HG02763 (cell line): ENCODE data around the gene CHRD.

ENCODE experiments used
- ATAC-seq: cut with Tn5 transposase; IDR thresholded peaks from one replicate; pipeline ENCODE4 v1.9.1; 2021; ENCODE audit warnings: mild to moderate bottlenecking, moderate library complexity; ENCODE audit not compliant: unreplicated experiment

CHRD gene

DNA sequence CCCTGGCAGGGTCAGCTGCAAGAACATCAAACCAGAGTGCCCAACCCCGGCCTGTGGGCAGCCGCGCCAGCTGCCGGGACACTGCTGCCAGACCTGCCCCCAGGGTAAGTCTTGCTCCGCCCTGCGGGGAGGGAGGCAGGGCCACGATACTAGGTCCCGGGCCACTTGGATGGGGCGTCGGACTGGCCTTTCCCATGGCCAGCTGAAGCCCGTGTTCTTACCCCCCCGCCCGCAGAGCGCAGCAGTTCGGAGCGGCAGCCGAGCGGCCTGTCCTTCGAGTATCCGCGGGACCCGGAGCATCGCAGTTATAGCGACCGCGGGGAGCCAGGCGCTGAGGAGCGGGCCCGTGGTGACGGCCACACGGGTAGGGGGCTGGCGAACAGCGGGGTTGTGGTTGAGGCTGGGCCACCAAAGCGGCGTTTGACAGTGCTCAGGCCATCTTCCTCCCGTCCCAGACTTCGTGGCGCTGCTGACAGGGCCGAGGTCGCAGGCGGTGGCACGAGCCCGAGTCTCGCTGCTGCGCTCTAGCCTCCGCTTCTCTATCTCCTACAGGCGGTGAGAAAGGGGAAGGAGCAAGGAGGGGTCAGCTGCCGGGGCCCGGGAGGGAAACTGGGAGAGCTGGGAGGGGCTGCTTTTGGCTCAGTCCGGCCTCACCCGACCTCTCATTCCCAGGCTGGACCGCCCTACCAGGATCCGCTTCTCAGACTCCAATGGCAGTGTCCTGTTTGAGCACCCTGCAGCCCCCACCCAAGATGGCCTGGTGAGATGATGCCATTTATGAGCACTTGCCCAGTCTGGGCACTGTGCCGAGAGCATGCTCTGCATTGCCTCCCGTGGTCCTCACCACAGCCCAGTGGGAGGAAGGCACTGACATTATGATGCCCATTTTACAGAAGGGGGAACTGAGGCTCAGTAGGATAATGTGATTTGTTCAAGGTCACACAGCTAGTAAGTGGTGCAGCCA is 1.7 kb downstream of the CHRD start:
- ATAC-seq, result no peak

GRCh38 chr3:184382326-184383032 is 2.6 kb downstream of the CHRD start:
- no peak for ATAC-seq

GRCh38 chr3:184383033-184383740 is 3.3 kb downstream of the CHRD start:
- no peak for ATAC-seq

DNA sequence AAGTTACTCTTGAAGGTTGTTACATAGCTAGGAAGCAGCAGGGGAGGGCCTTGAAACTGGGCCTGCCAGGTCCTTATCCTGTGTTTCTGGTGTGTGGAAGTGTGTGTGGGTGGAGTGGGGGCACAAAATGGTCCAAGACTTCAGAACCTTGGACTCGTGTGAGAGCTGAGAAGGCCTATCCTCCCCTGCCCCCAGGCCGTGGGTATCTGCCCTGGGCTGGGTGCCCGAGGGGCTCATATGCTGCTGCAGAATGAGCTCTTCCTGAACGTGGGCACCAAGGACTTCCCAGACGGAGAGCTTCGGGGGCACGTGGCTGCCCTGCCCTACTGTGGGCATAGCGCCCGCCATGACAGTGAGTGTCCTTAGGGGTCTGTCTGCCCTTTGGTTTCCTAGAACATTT is 4.5 kb downstream of the CHRD start:
- no peak for ATAC-seq

- ATAC-seq, result no peak
These were observed 5.1 kb downstream of the CHRD start for GRCh38 chr3:184384856-184385422.

DNA sequence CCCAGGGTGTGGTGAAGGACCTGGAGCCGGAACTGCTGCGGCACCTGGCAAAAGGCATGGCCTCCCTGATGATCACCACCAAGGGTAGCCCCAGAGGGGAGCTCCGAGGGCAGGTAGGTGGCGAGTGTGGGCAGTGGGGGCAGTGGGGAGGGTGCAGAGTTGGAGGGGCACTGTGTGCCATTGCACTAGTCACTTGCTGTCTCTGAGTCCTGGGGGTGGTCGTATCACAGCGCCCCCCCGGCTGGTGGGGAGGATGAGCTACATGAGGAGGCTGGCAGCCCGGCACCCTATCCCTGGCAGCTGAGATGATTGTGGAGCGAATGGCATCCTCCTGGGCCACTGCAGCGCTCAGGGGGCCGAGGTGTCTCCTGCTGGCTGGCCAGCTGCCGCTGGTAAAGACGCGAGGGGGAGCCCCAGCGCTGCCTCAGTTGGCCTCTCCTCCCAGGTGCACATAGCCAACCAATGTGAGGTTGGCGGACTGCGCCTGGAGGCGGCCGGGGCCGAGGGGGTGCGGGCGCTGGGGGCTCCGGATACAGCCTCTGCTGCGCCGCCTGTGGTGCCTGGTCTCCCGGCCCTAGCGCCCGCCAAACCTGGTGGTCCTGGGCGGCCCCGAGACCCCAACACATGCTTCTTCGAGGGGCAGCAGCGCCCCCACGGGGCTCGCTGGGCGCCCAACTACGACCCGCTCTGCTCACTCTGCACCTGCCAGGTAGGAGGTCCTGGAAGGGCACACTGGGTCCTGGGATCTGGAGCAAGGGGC is 6.4 kb downstream of the CHRD start:
- no peak for ATAC-seq

DNA sequence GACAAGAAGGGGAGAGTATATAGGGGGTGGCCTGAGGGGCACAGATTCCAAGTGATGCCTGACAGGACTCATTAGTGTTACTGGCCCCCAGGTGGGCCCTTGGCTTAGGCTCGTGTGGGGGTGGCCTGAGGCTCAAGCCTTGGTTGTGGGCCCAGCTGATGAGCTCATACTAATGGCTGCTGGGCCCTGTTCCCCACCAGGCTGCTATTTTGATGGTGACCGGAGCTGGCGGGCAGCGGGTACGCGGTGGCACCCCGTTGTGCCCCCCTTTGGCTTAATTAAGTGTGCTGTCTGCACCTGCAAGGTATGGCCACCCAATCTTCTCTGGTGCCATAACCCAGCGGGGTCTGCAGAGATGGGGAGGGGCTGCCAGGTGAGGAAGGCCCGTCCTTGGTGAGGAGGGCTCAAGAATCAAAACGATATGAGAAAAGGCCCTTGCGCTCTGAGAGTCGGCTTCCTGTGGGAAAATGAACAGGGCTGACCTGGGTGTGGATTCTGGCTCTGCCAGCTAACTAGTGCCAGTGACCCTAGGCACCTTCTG is 7.4 kb downstream of the CHRD start:
- ATAC-seq, result no peak

DNA sequence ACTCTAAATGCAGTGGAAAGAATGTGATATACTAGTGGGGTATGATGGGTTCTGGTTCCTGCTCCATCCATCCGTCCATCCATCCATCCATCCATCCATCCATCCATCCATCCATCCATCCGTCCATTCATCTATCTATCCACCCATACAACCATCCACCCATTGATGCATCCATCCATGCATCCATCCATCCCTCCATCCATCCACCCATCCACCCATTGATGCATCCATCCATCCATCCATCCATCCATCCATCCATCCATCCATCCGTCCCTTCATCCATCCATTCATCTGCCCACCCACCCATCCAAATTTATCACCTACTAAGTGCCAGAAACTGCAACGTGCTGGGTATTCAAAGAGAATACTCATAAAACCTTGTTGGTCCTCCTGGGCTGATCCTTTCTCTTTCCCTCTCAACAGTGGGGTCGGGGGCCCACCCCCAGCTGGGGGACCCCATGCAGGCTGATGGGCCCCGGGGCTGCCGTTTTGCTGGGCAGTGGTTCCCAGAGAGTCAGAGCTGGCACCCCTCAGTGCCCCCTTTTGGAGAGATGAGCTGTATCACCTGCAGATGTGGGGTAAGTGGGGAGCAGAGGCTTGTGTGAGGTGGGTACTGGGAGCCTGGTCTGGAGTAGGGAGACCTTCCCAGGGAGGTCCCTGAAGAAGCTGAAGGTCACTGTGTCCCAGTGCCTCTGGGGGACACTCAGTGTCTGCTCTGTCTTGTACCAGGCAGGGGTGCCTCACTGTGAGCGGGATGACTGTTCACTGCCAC is 8.5 kb downstream of the CHRD start:
- no peak for ATAC-seq

GRCh38 chr3:184388936-184389230 is 9.0 kb downstream of the CHRD start:
- ATAC-seq, result no peak

GRCh38 chr3:184389384-184389783 is 9.5 kb downstream of the CHRD start:
- no peak for ATAC-seq

- ATAC-seq, result no peak
These were observed 10.2 kb downstream of the CHRD start for GRCh38 chr3:184389935-184390528.

DNA sequence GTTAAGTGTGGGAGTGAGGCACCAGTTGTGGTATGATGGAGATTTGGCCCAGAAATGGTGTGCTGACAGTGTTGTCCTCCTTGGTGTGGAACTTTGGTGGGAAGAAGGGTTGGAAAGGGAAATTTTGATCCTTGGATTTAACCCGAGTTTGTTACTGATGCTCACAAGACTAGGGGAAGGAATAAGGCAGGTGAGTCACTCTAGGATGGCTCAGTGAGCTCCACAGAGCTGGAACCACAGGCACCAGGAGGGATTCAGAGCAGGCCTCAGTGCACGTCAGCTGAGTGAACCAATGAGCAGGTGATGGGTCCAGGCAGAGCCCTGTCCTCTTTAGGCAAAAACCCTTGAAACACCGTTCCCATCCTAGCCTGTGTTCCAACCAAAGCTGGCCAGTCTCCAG is 11.4 kb downstream of the CHRD start:
- no peak for ATAC-seq

GRCh38 chr3:184395320-184395660 is 15.4 kb downstream of the CHRD start:
- ATAC-seq, result no peak

DNA sequence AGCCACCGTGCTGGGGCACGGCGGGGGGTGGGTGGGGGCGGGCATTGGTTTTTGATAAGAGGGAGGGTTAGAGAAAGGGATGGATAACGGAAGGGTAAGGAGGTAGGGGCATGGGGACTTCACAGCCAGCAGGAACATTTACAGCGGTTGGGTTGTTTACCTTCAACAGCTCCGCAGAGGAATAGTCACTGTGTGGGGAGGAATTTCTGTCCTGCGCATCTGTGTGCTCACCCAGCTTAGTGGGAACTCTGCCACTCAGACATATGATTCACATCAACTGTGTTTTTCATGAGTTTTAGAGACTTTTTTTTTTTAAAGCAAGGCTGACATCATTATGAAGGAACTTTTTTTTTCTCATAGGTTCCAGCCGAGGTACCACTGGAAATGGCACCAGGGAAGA is 19.6 kb downstream of the CHRD start:
- no peak for ATAC-seq

DNA sequence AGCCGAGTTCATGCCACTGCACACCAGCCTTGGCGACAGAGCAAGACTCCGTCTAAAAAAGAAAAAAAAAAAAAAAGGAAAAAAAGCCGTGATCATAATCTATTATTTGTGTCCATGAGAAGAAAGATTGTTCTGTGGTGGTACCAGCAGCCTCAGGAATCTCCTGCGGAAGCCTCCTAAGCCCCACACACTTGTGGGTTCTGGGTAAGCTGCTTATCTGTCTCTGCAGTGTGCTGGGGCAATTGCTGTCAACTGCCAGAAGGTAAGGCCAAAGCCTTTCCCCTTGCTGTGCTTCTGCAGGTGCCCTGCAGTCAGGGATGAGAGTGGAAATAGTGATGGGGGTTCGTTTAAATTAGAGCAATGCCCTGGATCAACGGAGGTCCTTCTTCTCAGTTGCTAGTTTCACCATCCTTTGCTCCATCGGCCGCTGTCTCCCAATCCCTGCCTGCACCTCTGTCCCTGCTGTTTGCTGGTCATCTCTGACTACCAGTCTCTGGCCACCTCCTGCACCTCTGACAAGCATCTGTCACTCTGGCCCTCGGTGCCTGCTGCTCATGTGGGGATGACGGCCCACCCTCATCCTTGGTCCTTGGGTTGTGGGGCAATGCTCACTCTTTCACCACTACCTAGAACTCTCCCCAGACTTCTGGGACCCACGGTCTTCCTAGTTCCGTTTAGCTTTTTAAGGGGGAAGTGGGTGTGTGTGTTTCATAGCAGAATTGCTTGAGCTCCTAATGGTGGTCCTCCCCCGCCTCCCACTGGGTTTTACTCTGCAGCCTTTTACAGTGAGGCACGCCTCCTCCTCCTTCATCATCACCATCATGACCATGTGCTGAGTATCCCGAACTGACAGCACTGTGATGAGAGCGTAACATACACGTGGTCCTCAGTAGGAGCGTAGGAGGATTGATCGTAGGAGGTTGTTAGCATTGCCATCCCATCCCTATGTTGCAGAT is 25.5 kb downstream of the CHRD start:
- no peak for ATAC-seq

- no peak for ATAC-seq
These were observed 29.6 kb downstream of the CHRD start for GRCh38 chr3:184409331-184409926.

DNA sequence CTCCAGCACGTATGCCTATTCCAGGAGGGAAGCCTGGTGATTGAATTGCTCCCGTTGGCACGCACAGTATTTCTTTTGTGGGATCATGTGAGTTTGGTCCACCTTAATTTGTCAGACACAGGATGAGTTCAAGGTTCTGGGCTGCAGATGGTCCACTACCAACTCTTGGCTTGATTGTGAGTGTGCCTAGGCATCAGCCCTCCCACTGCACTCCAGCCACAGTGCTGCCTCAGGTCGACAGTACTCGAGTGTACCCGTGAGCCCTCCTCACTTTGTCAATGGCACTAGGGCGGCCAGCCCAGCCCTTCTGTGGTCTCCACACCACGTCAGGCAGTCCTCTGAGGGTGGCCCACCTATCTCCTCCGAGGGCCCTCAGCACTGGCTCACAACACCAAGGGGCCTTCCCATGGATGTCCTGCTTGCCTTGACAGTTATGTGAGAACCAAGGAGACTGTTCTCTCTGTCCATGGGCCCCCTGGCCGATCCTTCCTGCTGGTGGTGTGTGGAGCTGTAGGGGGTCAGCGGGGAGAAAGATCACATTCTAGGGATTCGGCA is 30.2 kb downstream of the CHRD start:
- ATAC-seq, result no peak
